Astrocyte of the spinal cord (primary cell): ENCODE measurements around the gene NELFE.
"Not testable (repeated sequence)": the region's sequence is repeated elsewhere in the genome, so short reads cannot be mapped to it uniquely, and the experiment has no call there.

Experiments
- DNase-seq: peaks from one replicate; pipeline ENCODE4 v3.0.0; 2011; ENCODE audit warnings: low read depth, low spot score
- H3K4me3 ChIP-seq: 2 replicates; pipeline ENCODE4 v1.5.1; 2011; ENCODE audit warnings: low read depth, mild to moderate bottlenecking, low read length, moderate library complexity
- CTCF ChIP-seq: IDR thresholded peaks from 2 replicates; pipeline ENCODE4 v1.5.1; 2012; ENCODE audit warnings: low read depth, mild to moderate bottlenecking, low read length, inconsistent platforms
- in situ Hi-C: cut with HindIII; loops from 2 replicates; pipeline ENCODE4 v1.10.0; 2017; ENCODE audit warnings: low sequenced_read_pairs

NELFE gene

GRCh38 chr6:31945154-31945506 lies 13.6 kb downstream of the NELFE start:
- H3K4me3 ChIP-seq, result no peak overlapping the region
- no peak for DNase-seq
- no peak for TF ChIP-seq CTCF
- in situ Hi-C loops, result no loop called here

- in situ Hi-C loops, result no loop called here
- DNase-seq, result no peak
- no peak overlapping the region for H3K4me3 ChIP-seq
- no peak for TF ChIP-seq CTCF
These were observed 15.0 kb downstream of the NELFE start for GRCh38 chr6:31943742-31944141.

- TF ChIP-seq CTCF, result no peak
- H3K4me3 ChIP-seq, result no peak overlapping the region
- DNase-seq, result peak; percentile 13
- in situ Hi-C loops, result no loop called here
These were observed 18.5 kb downstream of the NELFE start for GRCh38 chr6:31940256-31940664.

- no peak overlapping the region for H3K4me3 ChIP-seq
- in situ Hi-C loops, result no loop called here
- no peak for DNase-seq
- no peak for TF ChIP-seq CTCF
These were observed 22.9 kb downstream of the NELFE start for GRCh38 chr6:31935823-31936222.

- TF ChIP-seq CTCF, result no peak
- H3K4me3 ChIP-seq, result no peak overlapping the region
- in situ Hi-C loops, result no loop called here
- DNase-seq, result no peak
These were observed 23.8 kb downstream of the NELFE start for GRCh38 chr6:31935021-31935420.

GRCh38 chr6:31933537-31933936 lies 25.2 kb downstream of the NELFE start:
- no peak overlapping the region for H3K4me3 ChIP-seq
- DNase-seq, result no peak
- no peak for TF ChIP-seq CTCF
- in situ Hi-C loops, result no loop called here

- in situ Hi-C loops, DNase-seq, H3K4me3 ChIP-seq: not testable (repeated sequence)
These were observed 26.6 kb downstream of the NELFE start for GRCh38 chr6:31932137-31932536.
